Stimulated activated naive CD4-positive, alpha-beta T cell (primary cell): ENCODE measurements around the gene RAD51D.
"Not testable (repeated sequence)": the region's sequence is repeated elsewhere in the genome, so short reads cannot be mapped to it uniquely, and the experiment has no call there.

Experiments
- DNase-seq, 6 experiments: peaks; one replicate each; lab custom pipeline; 2025; lab: John Stamatoyannopoulos, UW

Gene RAD51D

GRCh38 chr17:35065880-35066279 lies 53.8 kb downstream of the RAD51D start:
- DNase-seq: no peak

- DNase-seq: no peak
These were observed 55.0 kb downstream of the RAD51D start for GRCh38 chr17:35064516-35065215.

- peak; percentile 63 to 81 (median 80) for DNase-seq
These were observed 56.0 kb downstream of the RAD51D start, which contains the start of gene RFFL for GRCh38 chr17:35063514-35064223. RFFL (minus strand) TSS chr17:35063707; CDS start chr17:35026553, 37,154 bp downstream.

- no peak for DNase-seq
These were observed 57.4 kb downstream of the RAD51D start for GRCh38 chr17:35062308-35062707.

- no peak for DNase-seq
These were observed 62.2 kb downstream of the RAD51D start for GRCh38 chr17:35057332-35057915.

- DNase-seq: no peak
These were observed 63.6 kb downstream of the RAD51D start for GRCh38 chr17:35056013-35056412.

- no peak for DNase-seq
These were observed 66.5 kb downstream of the RAD51D start for GRCh38 chr17:35053204-35053603.

- DNase-seq: no peak
These were observed 66.9 kb downstream of the RAD51D start for GRCh38 chr17:35052780-35053179.

- no peak for DNase-seq
These were observed 67.4 kb downstream of the RAD51D start for GRCh38 chr17:35052241-35052610.

- no peak for DNase-seq
These were observed 68.0 kb downstream of the RAD51D start for GRCh38 chr17:35051579-35052240.

- peak in 5 of 6 experiments; percentile 37 to 86 (median 73) for DNase-seq
These were observed 68.5 kb downstream of the RAD51D start for GRCh38 chr17:35051183-35051578.

GRCh38 chr17:35050170-35050569 lies 69.5 kb downstream of the RAD51D start:
- DNase-seq: no peak

GRCh38 chr17:35048685-35049379 lies 70.8 kb downstream of the RAD51D start:
- DNase-seq: peak in 1 of 6 experiments; percentile 11

- peak; percentile 14 to 69 (median 48) for DNase-seq
These were observed 72.8 kb downstream of the RAD51D start for GRCh38 chr17:35046740-35047283.

GRCh38 chr17:35046245-35046644 lies 73.4 kb downstream of the RAD51D start:
- no peak for DNase-seq

GRCh38 chr17:35045458-35045979 lies 74.1 kb downstream of the RAD51D start:
- not testable (repeated sequence) for DNase-seq

GRCh38 chr17:35044181-35044580 lies 75.5 kb downstream of the RAD51D start:
- DNase-seq: no peak
